ENCODE data around the gene UBL3. TPM values are rescaled to one million over a fixed set of nuclear protein-coding genes. Genes with fewer than 3 reads are reported as not detected.

Gene UBL3
- total RNA-seq, 2 experiments from 2014 or later = 10.7 to 11.1 TPM

- ChIA-PET POLR2A (no interaction called here), CTCF (no interaction called here)
Observed at GRCh38 chr13:29859971-29860370, 9.6 kb upstream of the UBL3 start.

- CTCF ChIA-PET = interaction anchor here (0.7 to 1.0 kb wide), 2 partner anchors 64 to 76 kb away, joined by 3 read pairs; no protein-coding TSS in a partner anchor
- POLR2A ChIA-PET = no interaction called here
Observed at GRCh38 chr13:29858667-29859066, 8.2 kb upstream of the UBL3 start.

GRCh38 chr13:29858231-29858630 lies 7.8 kb upstream of the UBL3 start:
- ChIA-PET CTCF (no interaction called here), POLR2A (no interaction called here)

GRCh38 chr13:29857085-29857484 lies 6.7 kb upstream of the UBL3 start:
- CTCF ChIA-PET = no interaction called here
- POLR2A ChIA-PET = interaction anchor here (0.5 to 0.7 kb wide), 2 partner anchors 256 to 257 kb away, joined by 3 read pairs; no protein-coding TSS in a partner anchor

- POLR2A ChIA-PET = interaction anchor here (0.5 to 0.7 kb wide), 2 partner anchors 256 to 258 kb away, joined by 3 read pairs; no protein-coding TSS in a partner anchor
Observed at GRCh38 chr13:29856426-29856825, 6.0 kb upstream of the UBL3 start.

GRCh38 chr13:29855784-29856183 lies 5.4 kb upstream of the UBL3 start:
- POLR2A ChIA-PET = no interaction called here
- CTCF ChIA-PET = no interaction called here

More at GRCh38 chr13:29856426-29856825, 6.0 kb upstream of the UBL3 start:
- CTCF ChIA-PET = no interaction called here

- ChIA-PET POLR2A (no interaction called here), CTCF (interaction anchor here (0.9 kb wide), 1 partner anchor 69 kb away, joined by 3 read pairs; no protein-coding TSS in a partner anchor)
Observed at GRCh38 chr13:29855009-29855408, 4.6 kb upstream of the UBL3 start.

- ChIA-PET CTCF (no interaction called here), POLR2A (no interaction called here)
Observed at GRCh38 chr13:29853131-29853530, 2.7 kb upstream of the UBL3 start.

- ChIA-PET CTCF (no interaction called here), POLR2A (no interaction called here)
Observed at GRCh38 chr13:29852472-29853054, 2.1 kb upstream of the UBL3 start.

- POLR2A ChIA-PET = interaction anchor here (0.9 to 1.5 kb wide), 4 partner anchors 30 to 86 kb away, joined by 3 to 5 read pairs (median 4); no protein-coding TSS in a partner anchor
- CTCF ChIA-PET = interaction anchor here (0.8 to 1.4 kb wide), 7 partner anchors 11 to 254 kb away, joined by 3 to 5 read pairs (median 3); partner anchors contain the start of gene SLC7A1
Observed at GRCh38 chr13:29849731-29850212, 645 bp downstream of the UBL3 start.

- CTCF ChIA-PET = interaction anchor here (1.2 kb wide), 2 partner anchors 11 to 97 kb away, joined by 3 to 5 read pairs; no protein-coding TSS in a partner anchor
- POLR2A ChIA-PET = interaction anchor here (0.6 to 1.5 kb wide), 5 partner anchors 30 to 86 kb away, joined by 3 to 5 read pairs (median 3); no protein-coding TSS in a partner anchor
Observed at GRCh38 chr13:29849071-29849631, 1.3 kb downstream of the UBL3 start.

GRCh38 chr13:29847501-29847983 lies 2.9 kb downstream of the UBL3 start:
- POLR2A ChIA-PET = no interaction called here
- CTCF ChIA-PET = no interaction called here

- POLR2A ChIA-PET = no interaction called here
- CTCF ChIA-PET = interaction anchor here (0.5 to 3.9 kb wide), 3 partner anchors 77 to 267 kb away, joined by 3 to 22 read pairs (median 3); no protein-coding TSS in a partner anchor
Observed at GRCh38 chr13:29846475-29847256, 3.8 kb downstream of the UBL3 start.

- POLR2A ChIA-PET = no interaction called here
- CTCF ChIA-PET = interaction anchor here (3.9 kb wide), 1 partner anchor 268 kb away, joined by 22 read pairs; no protein-coding TSS in a partner anchor
Observed at GRCh38 chr13:29845440-29846056, 4.9 kb downstream of the UBL3 start.

- ChIA-PET CTCF (interaction anchor here (1.1 to 3.9 kb wide), 2 partner anchors 12 to 269 kb away, joined by 3 to 22 read pairs; no protein-coding TSS in a partner anchor), POLR2A (no interaction called here)
Observed at GRCh38 chr13:29844441-29844840, 6.0 kb downstream of the UBL3 start.

- CTCF ChIA-PET = no interaction called here
- POLR2A ChIA-PET = interaction anchor here (1.8 kb wide), 1 partner anchor 95 kb away, joined by 6 read pairs; no protein-coding TSS in a partner anchor
Observed at GRCh38 chr13:29840585-29840984, 9.8 kb downstream of the UBL3 start.

GRCh38 chr13:29835280-29836061 lies 14.9 kb downstream of the UBL3 start:
- CTCF ChIA-PET = interaction anchor here (0.7 kb wide), 1 partner anchor 15 kb away, joined by 3 read pairs; no protein-coding TSS in a partner anchor
- POLR2A ChIA-PET = no interaction called here

- POLR2A ChIA-PET = no interaction called here
- CTCF ChIA-PET = interaction anchor here (0.9 kb wide), 1 partner anchor 11 kb away, joined by 3 read pairs; no protein-coding TSS in a partner anchor
Observed at GRCh38 chr13:29832761-29833298, 17.6 kb downstream of the UBL3 start.

Data from activated CD8-positive, alpha-beta memory T cell treated with anti-CD3 and anti-CD28 coated beads for 36 hours (primary cell).